Ecto neural progenitor cell (in vitro differentiated cells): ENCODE results near the gene CTIF.

Source experiments
- DNase-seq: peaks from one replicate; pipeline ENCODE4 v3.0.0-alpha.2; 2018; ENCODE audit warnings: low spot score

Gene CTIF

GRCh38 chr18:48575301-48575657 lies 36.4 kb downstream of the CTIF start:
- DNase-seq, result no peak

GRCh38 chr18:48575658-48576456 lies 37.0 kb downstream of the CTIF start:
- DNase-seq, result peak; percentile 61

- no peak for DNase-seq
Observed at GRCh38 chr18:48576457-48576771, 37.6 kb downstream of the CTIF start.

- no peak for DNase-seq
Observed at GRCh38 chr18:48577478-48578190, 38.8 kb downstream of the CTIF start.

- DNase-seq, result no peak
Observed at GRCh38 chr18:48578289-48578688, 39.5 kb downstream of the CTIF start.

GRCh38 chr18:48580066-48580465 lies 41.2 kb downstream of the CTIF start:
- DNase-seq, result no peak

GRCh38 chr18:48580782-48581181 lies 42.0 kb downstream of the CTIF start:
- DNase-seq, result no peak

GRCh38 chr18:48581206-48581605 lies 42.4 kb downstream of the CTIF start:
- DNase-seq, result no peak

- no peak for DNase-seq
Observed at GRCh38 chr18:48581941-48582340, 43.1 kb downstream of the CTIF start.

- DNase-seq, result no peak
Observed at GRCh38 chr18:48582946-48583345, 44.1 kb downstream of the CTIF start.

GRCh38 chr18:48583573-48583972 lies 44.7 kb downstream of the CTIF start:
- no peak for DNase-seq

- DNase-seq, result no peak
Observed at GRCh38 chr18:48589797-48590519, 51.1 kb downstream of the CTIF start.

GRCh38 chr18:48590678-48591077 lies 51.8 kb downstream of the CTIF start:
- DNase-seq, result no peak

GRCh38 chr18:48592540-48593171 lies 53.8 kb downstream of the CTIF start:
- DNase-seq, result peak; percentile 69

GRCh38 chr18:48594471-48595094 lies 55.8 kb downstream of the CTIF start:
- no peak for DNase-seq

- DNase-seq, result no peak
Observed at GRCh38 chr18:48595703-48596218, 56.9 kb downstream of the CTIF start.

GRCh38 chr18:48597110-48597509 lies 58.3 kb downstream of the CTIF start:
- DNase-seq, result no peak

GRCh38 chr18:48597671-48598070 lies 58.8 kb downstream of the CTIF start:
- no peak for DNase-seq

GRCh38 chr18:48599391-48599790 lies 60.6 kb downstream of the CTIF start:
- no peak for DNase-seq

GRCh38 chr18:48600046-48600445 lies 61.2 kb downstream of the CTIF start:
- DNase-seq, result no peak

- DNase-seq, result peak; percentile 44
Observed at GRCh38 chr18:48600456-48601090, 61.7 kb downstream of the CTIF start.
